Activated T-cell treated with anti-CD3 and anti-CD28 coated beads, Interleukin-2, amount 50 U/mL, for 48 hours (primary cell): ENCODE measurements around the gene ADCY1.
"Not testable (repeated sequence)": the region's sequence is repeated elsewhere in the genome, so short reads cannot be mapped to it uniquely, and the experiment has no call there.

Source experiments
- DNase-seq, 2 experiments: peaks; one replicate each; pipeline ENCODE4 v3.0.0-alpha.2; 2020

Gene ADCY1

GRCh38 chr7:45573661-45574415 is at the start of gene ADCY1:
Gene ADCY1 (plus strand): TSS chr7:45574368. CDS start chr7:45574544, 176 bp downstream.
- DNase-seq, result peak; percentile 31 to 36

- no peak for DNase-seq
Measured at GRCh38 chr7:45524445-45524844, 49.7 kb upstream of the ADCY1 start.

GRCh38 chr7:45525057-45525456 is 49.1 kb upstream of the ADCY1 start:
- DNase-seq, result no peak

- DNase-seq, result no peak
Measured at GRCh38 chr7:45543473-45543872, 30.7 kb upstream of the ADCY1 start.

GRCh38 chr7:45545105-45545710 is 29.0 kb upstream of the ADCY1 start:
- DNase-seq, result not testable (repeated sequence)

- DNase-seq, result not testable (repeated sequence)
Measured at GRCh38 chr7:45548917-45549316, 25.3 kb upstream of the ADCY1 start.

- no peak for DNase-seq
Measured at GRCh38 chr7:45563401-45563800, 10.8 kb upstream of the ADCY1 start.

- no peak for DNase-seq
Measured at GRCh38 chr7:45563941-45564461, 10.2 kb upstream of the ADCY1 start.

- no peak for DNase-seq
Measured at GRCh38 chr7:45564485-45564884, 9.7 kb upstream of the ADCY1 start.

- no peak for DNase-seq
Measured at GRCh38 chr7:45564886-45565455, 9.2 kb upstream of the ADCY1 start.

- DNase-seq, result no peak
Measured at GRCh38 chr7:45566386-45566785, 7.8 kb upstream of the ADCY1 start.

GRCh38 chr7:45566961-45567360 is 7.2 kb upstream of the ADCY1 start:
- DNase-seq, result no peak

GRCh38 chr7:45567713-45568112 is 6.5 kb upstream of the ADCY1 start:
- no peak for DNase-seq

GRCh38 chr7:45568536-45569289 is 5.5 kb upstream of the ADCY1 start:
- DNase-seq, result no peak

- DNase-seq, result no peak
Measured at GRCh38 chr7:45569290-45569685, 4.9 kb upstream of the ADCY1 start.

- no peak for DNase-seq
Measured at GRCh38 chr7:45570797-45571196, 3.4 kb upstream of the ADCY1 start.

GRCh38 chr7:45573204-45573603 is 964 bp upstream of the ADCY1 start:
- no peak for DNase-seq

GRCh38 chr7:45574416-45574668 is 174 bp downstream of the ADCY1 start:
- DNase-seq, result no peak

GRCh38 chr7:45574669-45575500 is 717 bp downstream of the ADCY1 start:
- DNase-seq, result peak in 1 of 2 experiments; percentile 30

GRCh38 chr7:45575501-45576248 is 1.5 kb downstream of the ADCY1 start:
- no peak for DNase-seq

GRCh38 chr7:45576249-45576929 is 2.2 kb downstream of the ADCY1 start:
- DNase-seq, result no peak
